ENCODE measurements around the gene PTPRQ.

DNA sequence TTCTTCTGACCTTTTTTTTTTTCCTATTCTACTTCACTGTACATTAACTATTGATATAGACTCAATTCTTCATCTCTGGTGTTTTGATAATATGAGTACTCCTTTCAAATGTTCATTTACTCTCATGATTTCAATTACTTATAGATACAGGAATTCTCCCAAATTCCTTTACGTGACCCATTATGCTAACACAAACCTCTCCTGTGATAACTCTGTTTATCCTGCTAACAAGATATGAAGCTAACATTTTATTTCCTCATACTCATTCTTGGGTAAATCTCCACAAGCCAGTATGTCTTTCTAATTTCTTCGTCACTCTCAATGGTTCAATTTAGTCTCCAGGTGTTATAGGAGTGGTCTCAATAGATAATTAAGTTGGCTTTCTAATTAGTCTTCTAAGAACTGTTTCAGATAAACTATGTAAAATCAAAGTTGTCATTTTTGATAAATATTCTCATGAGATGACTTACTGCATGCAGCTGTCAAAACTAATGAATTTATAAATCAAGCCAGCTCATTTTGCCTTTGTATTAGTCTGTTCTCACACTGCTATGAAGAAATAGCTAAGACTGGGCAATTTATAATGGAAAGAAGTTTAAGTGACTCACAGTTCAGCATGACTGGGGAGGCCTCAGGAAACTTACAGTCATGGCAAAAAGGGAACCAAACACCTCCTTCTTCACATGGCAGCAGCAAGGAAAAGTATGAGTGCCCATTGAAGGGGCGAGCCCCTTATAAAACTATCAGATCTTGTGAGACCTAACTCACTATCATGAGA lies 132.8 kb downstream of the PTPRQ start:
- TF ChIP-seq, protein P1, sequence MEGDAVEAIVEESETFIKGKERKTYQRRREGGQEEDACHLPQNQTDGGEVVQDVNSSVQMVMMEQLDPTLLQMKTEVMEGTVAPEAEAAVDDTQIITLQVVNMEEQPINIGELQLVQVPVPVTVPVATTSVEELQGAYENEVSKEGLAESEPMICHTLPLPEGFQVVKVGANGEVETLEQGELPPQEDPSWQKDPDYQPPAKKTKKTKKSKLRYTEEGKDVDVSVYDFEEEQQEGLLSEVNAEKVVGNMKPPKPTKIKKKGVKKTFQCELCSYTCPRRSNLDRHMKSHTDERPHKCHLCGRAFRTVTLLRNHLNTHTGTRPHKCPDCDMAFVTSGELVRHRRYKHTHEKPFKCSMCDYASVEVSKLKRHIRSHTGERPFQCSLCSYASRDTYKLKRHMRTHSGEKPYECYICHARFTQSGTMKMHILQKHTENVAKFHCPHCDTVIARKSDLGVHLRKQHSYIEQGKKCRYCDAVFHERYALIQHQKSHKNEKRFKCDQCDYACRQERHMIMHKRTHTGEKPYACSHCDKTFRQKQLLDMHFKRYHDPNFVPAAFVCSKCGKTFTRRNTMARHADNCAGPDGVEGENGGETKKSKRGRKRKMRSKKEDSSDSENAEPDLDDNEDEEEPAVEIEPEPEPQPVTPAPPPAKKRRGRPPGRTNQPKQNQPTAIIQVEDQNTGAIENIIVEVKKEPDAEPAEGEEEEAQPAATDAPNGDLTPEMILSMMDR (IDR thresholded peaks at IDR 0.05), result no peak
- TF ChIP-seq, protein P2, sequence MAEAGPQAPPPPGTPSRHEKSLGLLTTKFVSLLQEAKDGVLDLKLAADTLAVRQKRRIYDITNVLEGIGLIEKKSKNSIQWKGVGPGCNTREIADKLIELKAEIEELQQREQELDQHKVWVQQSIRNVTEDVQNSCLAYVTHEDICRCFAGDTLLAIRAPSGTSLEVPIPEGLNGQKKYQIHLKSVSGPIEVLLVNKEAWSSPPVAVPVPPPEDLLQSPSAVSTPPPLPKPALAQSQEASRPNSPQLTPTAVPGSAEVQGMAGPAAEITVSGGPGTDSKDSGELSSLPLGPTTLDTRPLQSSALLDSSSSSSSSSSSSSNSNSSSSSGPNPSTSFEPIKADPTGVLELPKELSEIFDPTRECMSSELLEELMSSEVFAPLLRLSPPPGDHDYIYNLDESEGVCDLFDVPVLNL (CRISPR knock-in tag; IDR thresholded peaks at IDR 0.05; ENCODE audit: borderline replicate concordance, low read depth), result no peak
- TF ChIP-seq, protein P3, sequence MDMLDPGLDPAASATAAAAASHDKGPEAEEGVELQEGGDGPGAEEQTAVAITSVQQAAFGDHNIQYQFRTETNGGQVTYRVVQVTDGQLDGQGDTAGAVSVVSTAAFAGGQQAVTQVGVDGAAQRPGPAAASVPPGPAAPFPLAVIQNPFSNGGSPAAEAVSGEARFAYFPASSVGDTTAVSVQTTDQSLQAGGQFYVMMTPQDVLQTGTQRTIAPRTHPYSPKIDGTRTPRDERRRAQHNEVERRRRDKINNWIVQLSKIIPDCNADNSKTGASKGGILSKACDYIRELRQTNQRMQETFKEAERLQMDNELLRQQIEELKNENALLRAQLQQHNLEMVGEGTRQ (CRISPR knock-in tag; IDR thresholded peaks at IDR 0.05), result no peak
